Measurements from ENCODE around the gene VPS37B.
"Not testable (repeated sequence)": the region's sequence is repeated elsewhere in the genome, so short reads cannot be mapped to it uniquely, and the experiment has no call there.

VPS37B gene

DNA sequence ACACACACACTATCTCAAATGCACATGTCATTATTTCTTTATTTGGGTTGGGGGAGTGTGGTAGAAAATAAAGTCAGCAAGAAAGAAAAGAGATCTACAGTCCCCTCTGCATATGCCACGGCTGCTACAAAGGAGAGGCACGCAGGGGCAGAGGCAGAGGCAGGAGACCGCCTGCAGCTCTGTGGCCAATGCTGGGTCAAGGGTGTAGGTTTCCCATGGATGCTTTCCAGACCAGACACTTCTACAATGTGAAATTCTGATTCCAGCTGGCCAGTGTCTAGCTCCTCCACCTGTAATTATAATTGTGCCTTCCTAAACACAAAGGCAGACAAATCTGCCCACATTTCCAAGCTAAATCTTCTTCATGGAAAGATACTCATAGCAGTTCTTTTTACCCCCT lies 19.2 kb downstream of the VPS37B start:
- H3K4me3 Mint-ChIP-seq = peak overlapping the region in 1 of 2 donors; percentile 36
- no peak for ATAC-seq
- H3K27me3 Mint-ChIP-seq = peaks cover 9% of the 10 kb centered on the region
- peaks cover 99% of the 10 kb centered on the region for H3K4me1 Mint-ChIP-seq
- H3K9me3 Mint-ChIP-seq = no peaks in the 10 kb centered on the region
- H3K27ac Mint-ChIP-seq = no peak overlapping the region
- DNase-seq = no peak

DNA sequence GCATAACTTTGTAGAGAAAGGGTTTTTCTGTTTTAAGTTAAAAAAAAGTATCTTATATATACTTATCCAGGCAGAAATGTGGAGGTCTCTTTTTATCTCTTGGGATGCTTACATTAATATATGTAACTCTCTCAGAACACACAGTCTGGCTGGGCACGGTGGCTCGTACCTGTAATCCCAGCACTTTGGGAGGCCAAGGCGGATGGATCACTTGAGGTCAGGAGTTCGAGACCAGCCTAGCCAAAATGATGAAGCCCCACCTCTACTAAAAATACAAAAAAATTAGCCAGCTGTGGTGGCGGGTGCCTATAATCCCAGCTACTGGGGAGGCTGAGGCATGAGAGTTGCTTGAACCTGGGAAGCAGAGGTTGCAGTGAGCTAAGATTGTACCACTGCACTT lies 19.6 kb downstream of the VPS37B start:
- H3K4me3 Mint-ChIP-seq = peak overlapping the region in 1 of 2 donors; percentile 40
- not testable (repeated sequence) for DNase-seq, H3K27me3 Mint-ChIP-seq, H3K9me3 Mint-ChIP-seq, ATAC-seq
- peaks cover 99% of the 10 kb centered on the region for H3K4me1 Mint-ChIP-seq
- peak overlapping the region in 1 of 2 donors; percentile 1 for H3K27ac Mint-ChIP-seq

DNA sequence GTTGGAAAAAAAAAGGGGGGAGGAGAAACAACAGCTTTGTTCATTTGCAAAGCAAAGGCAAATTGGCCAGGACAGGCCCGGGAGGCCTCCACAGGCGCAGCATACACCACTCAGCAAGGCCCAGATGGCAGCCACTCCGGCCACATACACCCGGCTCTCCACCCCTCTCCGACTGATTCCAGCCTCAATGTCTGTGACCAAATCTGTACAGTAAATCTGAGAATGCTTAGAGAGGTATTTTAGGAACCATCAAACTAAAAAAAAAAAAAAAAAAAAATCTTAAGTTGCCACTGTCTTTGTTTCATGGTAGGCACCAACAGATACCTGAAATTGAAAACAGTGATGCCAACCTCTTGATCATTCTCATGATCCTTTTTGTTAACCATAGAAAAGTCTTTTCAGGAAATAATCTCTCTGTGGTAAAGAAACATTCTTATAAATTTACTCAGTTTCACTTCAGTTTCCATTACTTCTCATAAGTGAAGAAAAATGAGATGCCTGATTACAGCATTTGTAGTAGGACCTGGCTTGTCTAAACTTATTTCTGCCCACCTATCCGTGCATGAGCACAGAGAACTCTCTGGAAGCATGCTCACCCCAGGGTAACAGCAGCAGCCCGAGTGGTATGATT lies 20.2 kb downstream of the VPS37B start:
- Mint-ChIP-seq H3K9me3 (no peaks in the 10 kb centered on the region), H3K4me1 (peaks cover 99% of the 10 kb centered on the region), H3K27ac (peak overlapping the region; percentile 1 to 43), H3K4me3 (peak overlapping the region in 1 of 2 donors; percentile 40), H3K27me3 (peaks cover 4% of the 10 kb centered on the region)
- ATAC-seq = peak; percentile 67
- peak in 1 of 2 donors; percentile 34 for DNase-seq

DNA sequence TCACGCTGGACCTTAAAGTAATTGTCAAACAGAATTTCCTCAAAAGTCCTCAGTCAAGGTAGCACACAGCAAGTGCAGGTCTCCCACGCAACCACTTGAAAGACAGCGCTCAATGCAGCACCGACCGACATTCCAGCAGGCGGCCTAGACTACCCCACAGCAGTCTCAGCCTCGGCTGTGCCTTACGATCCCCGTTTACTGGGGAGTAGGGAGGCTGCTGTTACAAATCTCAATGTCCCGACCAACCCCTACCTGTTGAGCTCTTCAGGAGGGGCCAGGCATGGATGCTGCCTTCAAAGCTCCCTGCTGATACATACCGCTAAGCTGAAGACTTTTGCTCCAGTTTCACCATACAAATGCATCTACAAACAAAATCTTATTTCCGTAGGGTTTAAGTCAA lies 21.8 kb downstream of the VPS37B start:
- Mint-ChIP-seq H3K9me3 (no peaks in the 10 kb centered on the region), H3K27me3 (no peaks in the 10 kb centered on the region), H3K27ac (peak overlapping the region in 1 of 2 donors; percentile 76), H3K4me1 (peaks cover 86% of the 10 kb centered on the region), H3K4me3 (peak overlapping the region; percentile 38 to 70)
- ATAC-seq (peak; percentile 62), DNase-seq (peak in 1 of 2 donors; percentile 45)

DNA sequence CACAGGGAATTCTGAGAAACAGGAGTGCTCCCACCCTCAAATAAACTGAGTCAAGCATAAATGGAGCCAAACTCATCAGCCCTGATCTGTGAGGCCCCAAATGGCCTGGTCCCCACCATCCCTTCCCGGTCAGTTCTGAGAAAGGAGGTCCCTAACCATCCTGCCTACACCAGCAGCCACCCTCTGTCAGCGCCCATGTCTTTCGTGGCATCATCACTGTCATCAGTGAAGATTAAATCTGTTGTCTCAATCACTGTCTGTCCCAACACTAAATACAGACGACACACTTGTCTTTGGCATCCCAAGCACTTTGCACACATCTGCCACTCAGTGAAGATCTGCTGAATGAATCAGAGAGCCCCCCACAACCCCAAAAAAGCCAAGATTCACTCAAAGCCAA lies 22.4 kb downstream of the VPS37B start:
- Mint-ChIP-seq H3K4me1 (peaks cover 84% of the 10 kb centered on the region), H3K27me3 (no peaks in the 10 kb centered on the region), H3K4me3 (peak overlapping the region; percentile 38 to 70), H3K27ac (peak overlapping the region in 1 of 2 donors; percentile 12), H3K9me3 (no peaks in the 10 kb centered on the region)
- DNase-seq = no peak
- ATAC-seq = no peak

DNA sequence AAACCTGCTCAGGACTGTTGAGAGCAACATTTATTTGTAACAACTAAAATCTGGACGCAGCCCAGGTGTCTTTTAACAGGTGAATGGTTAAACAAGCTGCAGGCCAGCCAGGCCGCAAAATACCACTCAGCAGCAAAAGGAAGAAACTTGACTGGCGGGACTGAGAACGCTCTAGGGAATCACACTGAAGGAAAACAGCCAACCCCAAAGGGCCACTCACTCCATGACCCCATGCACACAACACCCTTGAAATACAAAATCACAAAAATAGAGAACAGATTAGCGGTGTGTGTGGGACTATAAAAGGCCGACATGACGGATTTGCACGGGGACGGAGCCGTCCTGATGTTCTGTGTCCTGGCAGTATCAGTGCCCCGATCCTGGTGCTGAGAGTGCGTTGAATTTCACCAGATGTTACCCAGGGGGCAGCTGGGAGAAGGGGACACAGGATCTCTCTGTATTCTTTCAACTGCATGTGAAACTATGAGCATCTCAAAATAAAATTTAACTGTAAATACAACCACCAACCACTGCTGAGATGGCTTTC lies 23.0 kb downstream of the VPS37B start:
- H3K9me3 Mint-ChIP-seq = no peaks in the 10 kb centered on the region
- no peaks in the 10 kb centered on the region for H3K27me3 Mint-ChIP-seq
- H3K4me3 Mint-ChIP-seq = peak overlapping the region; percentile 27 to 75
- ATAC-seq = no peak
- H3K27ac Mint-ChIP-seq = no peak overlapping the region
- DNase-seq = no peak
- H3K4me1 Mint-ChIP-seq = peaks cover 78% of the 10 kb centered on the region

DNA sequence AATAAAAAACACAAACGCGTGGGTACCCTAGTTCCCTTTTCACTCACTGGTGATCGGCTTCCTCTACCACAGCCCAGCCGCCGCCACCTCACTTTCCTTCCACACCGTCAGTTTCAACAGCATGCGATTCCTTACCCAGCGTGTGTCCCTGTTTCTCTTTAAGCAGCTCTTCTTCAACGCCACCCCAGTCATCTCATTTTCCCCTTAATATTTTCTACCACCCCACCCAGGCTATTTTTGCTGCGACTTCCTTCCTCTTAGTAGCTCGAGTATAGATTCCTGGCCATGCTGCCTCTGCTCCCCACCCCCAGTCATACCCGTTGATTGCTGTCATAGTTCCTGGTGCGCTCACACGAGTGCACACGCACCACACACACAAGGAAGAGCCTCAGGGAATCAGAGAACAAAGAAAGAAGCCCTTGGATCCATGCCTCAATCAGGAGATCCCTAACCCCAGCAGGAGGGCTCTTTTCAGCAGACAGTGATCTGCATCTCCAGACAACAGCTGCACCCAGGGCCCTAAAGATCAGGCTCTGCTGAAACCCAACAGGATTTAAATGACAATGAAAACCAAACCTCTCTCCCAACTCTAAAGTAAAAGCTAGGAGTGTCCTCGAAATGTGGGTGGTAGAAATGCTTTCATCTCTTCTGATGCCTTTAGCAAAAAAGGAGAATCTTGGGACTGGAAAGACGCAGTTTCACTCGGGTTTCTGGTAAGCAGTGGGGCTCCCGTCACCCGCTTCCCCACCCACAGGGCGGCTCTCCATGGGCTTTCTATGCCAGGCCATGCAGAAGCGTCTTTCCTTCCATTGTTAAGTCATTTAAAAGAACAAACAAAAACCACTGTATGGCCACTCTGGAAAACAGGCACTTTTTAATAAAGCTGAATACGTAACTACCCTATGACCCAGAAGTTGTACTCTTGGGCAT lies 23.8 kb downstream of the VPS37B start:
- Mint-ChIP-seq H3K27ac (peak overlapping the region; percentile 38), H3K4me3 (peak overlapping the region; percentile 75), H3K9me3 (no peaks in the 10 kb centered on the region), H3K27me3 (no peaks in the 10 kb centered on the region), H3K4me1 (peaks cover 70% of the 10 kb centered on the region)
- ATAC-seq (peak; percentile 79), DNase-seq (peak in 1 of 2 donors; percentile 73)

DNA sequence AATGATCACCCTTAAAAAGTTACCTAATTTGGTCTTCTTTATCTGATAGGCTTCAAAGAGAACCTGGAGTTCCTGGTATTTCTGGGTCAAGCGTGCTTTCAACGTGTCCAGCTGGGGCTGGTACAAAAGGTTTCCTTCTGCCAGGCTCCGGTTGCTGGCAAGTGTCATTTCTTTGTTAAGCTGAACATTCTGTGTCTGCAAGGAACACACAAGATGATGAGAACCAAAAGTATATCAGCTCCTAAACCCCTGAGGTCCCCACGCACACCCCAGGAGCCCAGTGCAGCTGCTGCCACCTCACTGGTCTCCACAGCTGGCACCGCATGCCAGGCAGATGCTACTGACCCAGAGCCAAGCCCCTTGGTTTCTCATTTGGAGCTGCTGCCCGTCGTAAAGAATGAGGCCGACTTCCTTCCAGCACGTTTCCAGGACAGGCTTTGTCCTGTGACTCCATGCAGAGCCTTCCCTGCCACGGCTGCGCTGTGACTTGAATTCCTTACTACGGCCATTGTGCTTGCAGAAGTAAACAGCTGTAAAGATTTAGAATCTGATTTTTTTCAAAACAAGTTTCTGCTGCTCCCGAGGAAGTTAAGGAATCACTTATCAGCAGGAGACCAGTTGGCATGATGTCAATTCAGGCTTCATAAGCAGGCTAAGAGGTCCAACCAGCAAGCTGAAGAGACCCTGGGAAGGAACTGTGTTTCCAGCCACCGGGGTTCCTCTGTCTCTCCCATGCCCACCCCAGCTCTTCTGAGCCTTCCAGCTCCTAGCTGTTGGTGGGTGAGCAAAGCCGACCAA lies 24.9 kb downstream of the VPS37B start:
- no peaks in the 10 kb centered on the region for H3K9me3 Mint-ChIP-seq
- H3K4me3 Mint-ChIP-seq = peak overlapping the region; percentile 75
- DNase-seq (no peak), ATAC-seq (peak; percentile 1)
- peak overlapping the region in 1 of 2 donors; percentile 38 for H3K27ac Mint-ChIP-seq
- H3K4me1 Mint-ChIP-seq = peaks cover 59% of the 10 kb centered on the region
- H3K27me3 Mint-ChIP-seq = no peaks in the 10 kb centered on the region

DNA sequence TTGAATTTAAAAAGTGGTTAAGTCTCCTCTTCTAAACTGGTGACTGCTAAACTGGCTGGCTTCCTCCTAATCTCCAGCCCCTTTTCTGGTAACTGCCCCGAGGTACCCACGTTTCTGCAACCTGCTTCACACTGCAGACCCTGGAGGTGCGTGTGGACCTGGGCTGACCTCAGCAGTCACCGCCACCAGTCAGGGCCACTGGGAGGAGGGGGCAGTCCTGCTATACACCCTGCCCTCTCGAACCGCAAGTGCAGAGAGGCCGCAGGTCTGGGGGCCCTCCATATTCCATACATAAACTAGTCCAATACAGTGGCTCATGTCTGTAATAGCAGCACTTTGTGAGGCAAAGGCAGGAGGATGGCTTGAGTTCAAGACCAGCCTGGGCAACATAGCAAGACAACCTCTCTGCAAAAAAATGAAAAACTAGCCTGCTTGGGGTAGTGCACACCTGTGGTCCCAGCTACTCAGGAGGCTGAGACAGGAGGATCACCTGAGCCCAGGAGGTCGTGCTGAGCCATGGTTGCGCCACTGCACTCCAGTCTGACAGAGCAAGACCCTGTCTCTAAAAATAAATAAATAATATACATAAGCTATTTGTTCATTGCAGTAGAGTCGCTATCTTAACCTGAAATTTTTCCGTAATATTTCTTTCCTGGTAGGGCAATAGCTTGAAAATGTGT lies 25.6 kb downstream of the VPS37B start:
- H3K4me1 Mint-ChIP-seq = peaks cover 52% of the 10 kb centered on the region

DNA sequence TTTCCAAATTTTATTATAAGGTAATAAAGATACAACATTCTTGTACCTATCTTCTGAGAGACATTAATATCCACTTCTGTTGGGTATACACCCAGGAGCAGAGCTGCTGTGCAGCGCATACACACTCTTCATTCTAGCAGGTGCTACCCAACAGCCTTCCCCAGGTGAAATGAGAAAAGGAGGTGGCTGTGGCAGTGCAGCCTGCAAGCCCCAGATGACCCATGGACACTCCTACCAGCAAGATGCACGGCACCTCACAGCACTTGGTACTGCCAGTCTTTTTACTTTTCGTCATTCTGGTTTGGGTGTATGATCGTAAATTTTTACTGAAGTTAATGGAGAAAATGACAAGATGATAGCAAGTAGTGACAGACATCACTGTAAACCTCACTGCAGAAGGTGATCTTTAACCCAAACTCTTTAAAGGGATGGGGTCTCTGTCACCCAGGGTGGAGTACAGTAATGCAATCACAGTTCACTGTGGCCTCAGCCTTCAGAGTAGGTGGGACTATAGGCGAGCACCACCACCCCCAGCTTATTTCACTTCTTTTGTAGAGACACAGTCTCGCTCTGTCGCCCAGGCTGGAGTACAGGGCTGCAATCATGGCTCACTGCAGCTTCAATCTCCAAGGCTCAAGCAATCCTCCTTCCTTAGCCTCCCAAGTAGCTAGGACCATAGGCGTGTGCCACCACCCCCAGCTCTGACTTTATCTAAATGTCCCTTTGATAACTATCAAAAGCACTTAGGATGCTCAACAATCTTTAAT lies 26.5 kb downstream of the VPS37B start:
- no peak for DNase-seq
- Mint-ChIP-seq H3K27me3 (no peaks in the 10 kb centered on the region), H3K4me1 (peaks cover 50% of the 10 kb centered on the region), H3K9me3 (no peaks in the 10 kb centered on the region), H3K27ac (no peak overlapping the region), H3K4me3 (no peak overlapping the region)
- no peak for ATAC-seq

More for the DNA sequence above, 25.6 kb downstream of the VPS37B start:
- DNase-seq = no peak
- H3K9me3 Mint-ChIP-seq = no peaks in the 10 kb centered on the region
- no peak overlapping the region for H3K4me3 Mint-ChIP-seq
- H3K27me3 Mint-ChIP-seq = no peaks in the 10 kb centered on the region
- H3K27ac Mint-ChIP-seq = no peak overlapping the region
- ATAC-seq = no peak

DNA sequence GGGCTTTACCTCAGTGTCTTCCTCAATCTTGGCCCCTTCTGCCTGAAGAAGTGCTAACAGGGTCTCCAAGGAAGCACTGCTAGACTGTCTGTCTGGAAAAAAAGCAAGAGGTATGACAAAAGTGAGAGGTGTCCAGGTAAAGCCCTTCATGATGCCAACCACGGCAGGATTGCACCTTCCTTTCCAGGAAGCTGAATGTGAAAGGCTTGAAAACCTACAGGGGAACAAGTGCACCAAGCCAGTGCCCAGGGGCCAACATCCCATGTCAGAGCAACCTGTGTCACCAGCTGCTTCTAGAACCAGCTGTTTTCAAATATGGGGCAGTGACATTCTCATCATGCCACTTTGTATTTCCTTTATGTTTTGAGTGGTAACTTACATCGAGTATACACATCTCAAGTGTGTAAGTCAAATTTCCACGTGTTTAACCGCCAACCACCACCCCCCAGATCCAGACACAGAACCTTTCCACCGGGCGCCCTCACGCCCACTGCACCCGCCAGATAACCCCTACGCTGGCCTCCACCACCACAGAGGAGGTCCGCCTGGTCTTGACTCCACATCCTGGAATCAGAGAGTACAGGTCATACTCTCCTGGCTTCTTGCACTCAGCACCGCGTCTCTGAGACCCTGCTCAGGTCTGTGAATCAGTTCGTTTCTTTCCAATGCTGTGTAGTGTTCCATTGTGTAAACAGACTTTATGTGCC lies 27.3 kb downstream of the VPS37B start:
- H3K4me1 Mint-ChIP-seq = peaks cover 45% of the 10 kb centered on the region
- H3K9me3 Mint-ChIP-seq = no peaks in the 10 kb centered on the region
- H3K27ac Mint-ChIP-seq = peak overlapping the region in 1 of 2 donors; percentile 94
- no peaks in the 10 kb centered on the region for H3K27me3 Mint-ChIP-seq
- DNase-seq = no peak
- ATAC-seq = no peak
- H3K4me3 Mint-ChIP-seq = no peak overlapping the region

DNA sequence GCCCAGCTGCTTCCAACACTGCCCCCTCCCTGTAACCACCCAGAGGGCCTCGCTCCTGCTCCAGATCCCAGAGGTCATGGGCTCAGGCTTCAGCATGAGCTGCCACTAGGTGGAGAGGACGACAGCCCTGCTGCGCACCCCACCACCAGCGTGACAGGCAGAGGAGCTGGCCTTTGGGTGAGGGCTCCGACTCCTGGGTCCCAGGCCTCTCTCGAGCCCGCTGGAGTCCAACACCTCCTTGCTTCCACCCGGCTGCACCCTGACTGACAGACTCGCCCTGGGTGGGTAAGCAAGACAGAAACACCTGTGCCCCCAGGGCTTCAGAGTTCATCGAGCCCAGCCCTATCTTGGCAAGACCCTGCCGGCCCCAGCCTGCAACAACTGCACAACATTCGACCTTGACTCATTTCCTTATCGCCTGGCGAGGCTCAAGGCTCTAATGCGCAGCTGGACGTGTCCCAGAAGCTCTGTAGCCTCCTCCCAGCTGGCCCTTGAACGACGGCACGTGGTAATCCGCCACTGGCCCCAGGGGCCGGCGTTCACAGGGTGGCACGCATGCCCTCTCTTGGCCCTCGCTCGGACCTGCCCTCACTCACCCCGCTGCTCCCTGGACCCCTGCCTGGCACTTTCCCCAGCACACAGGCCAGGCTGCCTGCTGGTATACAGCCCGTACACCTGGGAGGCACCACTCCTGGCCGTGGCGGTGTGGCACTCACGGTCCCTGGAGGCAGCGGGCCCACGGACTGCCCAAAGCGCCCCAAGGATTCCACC lies 28.0 kb downstream of the VPS37B start:
- no peaks in the 10 kb centered on the region for H3K9me3 Mint-ChIP-seq
- DNase-seq (no peak), ATAC-seq (no peak)
- H3K4me1 Mint-ChIP-seq = peaks cover 42% of the 10 kb centered on the region
- H3K27me3 Mint-ChIP-seq = no peaks in the 10 kb centered on the region
- H3K4me3 Mint-ChIP-seq = no peak overlapping the region
- H3K27ac Mint-ChIP-seq = peak overlapping the region in 1 of 2 donors; percentile 76

DNA sequence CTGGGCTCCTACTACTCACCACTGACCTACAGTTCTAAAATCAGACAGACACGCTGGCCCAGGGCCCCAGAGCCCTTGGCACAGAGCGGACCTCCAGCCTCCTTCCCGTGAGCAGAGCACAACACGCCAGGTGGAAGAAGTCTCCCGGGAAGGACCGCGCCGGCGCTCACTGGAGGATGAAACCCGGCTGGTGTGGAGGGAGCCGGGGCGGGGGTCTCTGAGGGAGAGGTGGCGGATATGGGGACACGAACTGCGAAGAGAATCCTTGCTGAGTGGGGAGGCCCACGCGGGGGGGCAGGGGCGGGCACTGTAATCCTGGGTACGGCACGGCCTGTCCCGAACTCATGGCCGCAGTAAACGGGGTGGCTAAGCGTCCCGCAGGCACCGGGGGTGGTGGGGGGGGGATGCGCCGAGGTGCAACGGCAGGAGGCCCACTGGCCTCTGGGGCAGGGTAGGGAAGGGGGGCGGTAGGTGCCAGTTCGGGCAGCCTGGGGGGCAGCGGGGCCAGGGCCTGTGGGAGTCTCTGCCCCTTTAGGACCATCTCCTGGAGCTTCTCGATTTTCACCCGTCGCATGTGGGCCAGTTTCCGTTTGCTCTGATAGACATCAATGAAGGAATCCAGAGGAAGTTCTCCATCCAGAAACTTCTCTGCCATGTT lies 28.8 kb downstream of the VPS37B start:
- Mint-ChIP-seq H3K4me3 (no peak overlapping the region), H3K27me3 (no peaks in the 10 kb centered on the region), H3K4me1 (peaks cover 34% of the 10 kb centered on the region), H3K27ac (peak overlapping the region in 1 of 2 donors; percentile 76), H3K9me3 (no peaks in the 10 kb centered on the region)
- no peak for DNase-seq
- ATAC-seq = no peak
